ENCODE measurements around the gene GPD1L.

DNA sequence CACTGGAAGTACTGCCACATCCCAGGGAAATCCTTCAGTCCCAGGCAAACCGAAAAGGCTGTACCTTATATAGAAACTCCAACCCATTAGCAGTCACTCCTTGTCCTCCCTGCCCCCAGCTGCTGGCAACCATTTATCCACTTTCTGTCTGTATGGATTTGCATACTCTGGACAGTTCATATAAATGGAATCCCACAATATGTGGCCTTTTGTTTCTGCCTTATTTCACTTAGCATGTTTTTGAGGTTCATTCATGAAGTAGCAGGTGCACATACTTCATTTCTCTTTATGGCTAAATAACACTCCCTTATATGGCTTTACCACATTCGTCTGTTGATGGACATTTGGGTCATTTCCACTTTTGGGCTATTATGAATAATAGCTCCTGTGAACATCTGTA is 80.5 kb downstream of the GPD1L start:
- TF ChIP-seq POLR2A (IDR thresholded peaks at IDR 0.05; ENCODE audit: low read depth, low read length) (no peak), POLR2AphosphoS5 (IDR thresholded peaks at IDR 0.05; ENCODE audit: low read depth, low read length) (no peak), TAF1 (IDR thresholded peaks at IDR 0.05; ENCODE audit: borderline replicate concordance, low read depth, low read length) (no peak)

Data from GM12892 (cell line).